H9 (cell line): ENCODE results near the gene TMEM106B. TPM values are rescaled to one million over a fixed set of nuclear protein-coding genes. Genes with fewer than 3 reads are reported as not detected.

Experiments
- DNase-seq: peaks from one replicate; pipeline ENCODE4 v3.0.0-alpha.2; 2017
- H2AFZ ChIP-seq: one replicate; pipeline ENCODE4 v1.6.1; 2013; ENCODE audit warnings: mild to moderate bottlenecking, low read length, control low read depth, moderate library complexity
- H2AK5ac ChIP-seq: 2 replicates; pipeline ENCODE4 v1.6.1; 2013; ENCODE audit warnings: low read length, control low read depth, mixed read lengths; ENCODE audit not compliant: insufficient read length
- H2BK120ac ChIP-seq: one replicate; pipeline ENCODE4 v1.6.1; 2013; ENCODE audit warnings: low read depth, mild to moderate bottlenecking, low read length, control low read depth, inconsistent platforms; ENCODE audit not compliant: poor library complexity, severe bottlenecking
- H2BK12ac ChIP-seq: 2 replicates; pipeline ENCODE4 v1.6.1; 2013; ENCODE audit warnings: low read length, control low read depth, mixed read lengths, low read depth; ENCODE audit not compliant: insufficient read length
- H2BK15ac ChIP-seq: 2 replicates; pipeline ENCODE4 v1.6.1; 2013; ENCODE audit warnings: low read depth, low read length, control low read depth
- H2BK20ac ChIP-seq: one replicate; pipeline ENCODE4 v1.6.1; 2013; ENCODE audit warnings: low read depth, mild to moderate bottlenecking, low read length, control low read depth, inconsistent platforms; ENCODE audit not compliant: poor library complexity, severe bottlenecking
- H2BK5ac ChIP-seq: 2 replicates; pipeline ENCODE4 v1.6.1; 2013; ENCODE audit warnings: low read length, control low read depth, mixed read lengths; ENCODE audit not compliant: insufficient read length
- H3K14ac ChIP-seq: 2 replicates; pipeline ENCODE4 v1.6.1; 2013; ENCODE audit warnings: low read length, control low read depth; ENCODE audit not compliant: insufficient read depth
- H3K18ac ChIP-seq: 2 replicates; pipeline ENCODE4 v1.6.1; 2013; ENCODE audit warnings: low read depth, mild to moderate bottlenecking, mixed read lengths, low read length, control low read depth; ENCODE audit not compliant: insufficient read length
- H3K23ac ChIP-seq: 2 replicates; pipeline ENCODE4 v1.6.1; 2013; ENCODE audit warnings: low read length, control low read depth, mixed read lengths, low read depth; ENCODE audit not compliant: insufficient read length
- H3K23me2 ChIP-seq: 2 replicates; pipeline ENCODE4 v1.6.1; 2013; ENCODE audit warnings: low read depth, mild to moderate bottlenecking, mixed read lengths, low read length, control low read depth; ENCODE audit not compliant: insufficient read length, poor library complexity, severe bottlenecking
- H3K27ac ChIP-seq: 2 replicates; pipeline ENCODE4 v1.5.1; 2013; ENCODE audit warnings: low read length, control low read depth, mixed read lengths, low read depth; ENCODE audit not compliant: insufficient read length
- H3K27me3 ChIP-seq: 2 replicates; pipeline ENCODE4 v1.6.1; 2013; ENCODE audit warnings: low read length, control low read depth, inconsistent platforms; ENCODE audit not compliant: insufficient read depth
- H3K4ac ChIP-seq: 2 replicates; pipeline ENCODE4 v1.6.1; 2013; ENCODE audit warnings: low read depth, mild to moderate bottlenecking, control low read depth, inconsistent platforms, low read length, moderate library complexity
- H3K4me1 ChIP-seq: 2 replicates; pipeline ENCODE4 v1.6.1; 2013; ENCODE audit warnings: low read length, control low read depth, inconsistent platforms; ENCODE audit not compliant: insufficient read depth
- H3K4me2 ChIP-seq: 2 replicates; pipeline ENCODE4 v1.6.1; 2013; ENCODE audit warnings: low read length, control low read depth, mixed read lengths; ENCODE audit not compliant: insufficient read length, insufficient read depth
- H3K56ac ChIP-seq: 2 replicates; pipeline ENCODE4 v1.6.1; 2013; ENCODE audit warnings: low read depth, mild to moderate bottlenecking, mixed read lengths, low read length, control low read depth; ENCODE audit not compliant: insufficient read length
- H3K79me1 ChIP-seq: 2 replicates; pipeline ENCODE4 v1.6.1; 2013; ENCODE audit warnings: low read depth, mild to moderate bottlenecking, moderate library complexity, low read length, control low read depth, inconsistent platforms; ENCODE audit not compliant: insufficient read depth, poor library complexity, severe bottlenecking
- H3K79me2 ChIP-seq: 2 replicates; pipeline ENCODE4 v1.6.1; 2013; ENCODE audit warnings: low read length, control low read depth, inconsistent platforms; ENCODE audit not compliant: insufficient read depth
- H3K9ac ChIP-seq: 2 replicates; pipeline ENCODE4 v1.6.1; 2013; ENCODE audit warnings: low read length, control low read depth, mixed read lengths; ENCODE audit not compliant: insufficient read length; ENCODE audit errors: extremely low read depth
- H3K9me3 ChIP-seq: one replicate; pipeline ENCODE4 v1.6.1; 2013; ENCODE audit warnings: low read depth, low read length, inconsistent platforms; ENCODE audit not compliant: control insufficient read depth
- H3T11ph ChIP-seq: one replicate; pipeline ENCODE4 v1.6.1; 2013; ENCODE audit warnings: mild to moderate bottlenecking, low read length, control low read depth, inconsistent platforms
- H4K20me1 ChIP-seq: one replicate; pipeline ENCODE4 v1.6.1; 2013; ENCODE audit not compliant: control insufficient read depth, insufficient read length, insufficient read depth
- H4K5ac ChIP-seq: 2 replicates; pipeline ENCODE4 v1.6.1; 2013; ENCODE audit warnings: low read depth, mild to moderate bottlenecking, mixed read lengths, low read length, control low read depth; ENCODE audit not compliant: insufficient read length
- H4K8ac ChIP-seq: replicated peaks from 2 replicates; pipeline ENCODE4 v1.6.1; 2013; ENCODE audit warnings: low read length, control low read depth, mixed read lengths, low read depth; ENCODE audit not compliant: insufficient read length
- H4K91ac ChIP-seq: 2 replicates; pipeline ENCODE4 v1.6.1; 2013; ENCODE audit warnings: low read depth, mild to moderate bottlenecking, moderate library complexity, mixed read lengths, low read length, control low read depth; ENCODE audit not compliant: insufficient read length
- H3K27ac Mint-ChIP-seq, 3 experiments: 2 replicates in 2 of 3; 3 replicates in 1 of 3; pipeline ENCODE4 v1.8.0; 2020 to 2021; ENCODE audit warnings: mixed read lengths in 3 of 3, mild to moderate bottlenecking in 1 of 3, moderate library complexity in 1 of 3
- H3K27me3 Mint-ChIP-seq: 2 replicates; pipeline ENCODE4 v1.8.0; 2021; ENCODE audit warnings: low read depth, mild to moderate bottlenecking, moderate library complexity, mixed read lengths
- H3K36me3 Mint-ChIP-seq, 3 experiments: 2 replicates in 2 of 3; 3 replicates in 1 of 3; pipeline ENCODE4 v1.8.0; 2020 to 2021; ENCODE audit warnings: low read depth in 3 of 3, mixed read lengths in 3 of 3; ENCODE audit not compliant: insufficient read depth in 1 of 3
- H3K4me1 Mint-ChIP-seq, 2 experiments: 2 replicates each; pipeline ENCODE4 v1.8.0; 2020; ENCODE audit warnings: mixed read lengths in 2 of 2
- H3K4me3 Mint-ChIP-seq, 2 experiments: 2 replicates in 1 of 2; 3 replicates in 1 of 2; pipeline ENCODE4 v1.8.0; 2020 to 2021; ENCODE audit warnings: mild to moderate bottlenecking in 2 of 2, mixed read lengths in 2 of 2, moderate library complexity in 1 of 2
- H3K9me3 Mint-ChIP-seq, 2 experiments: 2 replicates in 1 of 2; 3 replicates in 1 of 2; pipeline ENCODE4 v1.8.0; 2020; ENCODE audit warnings: mild to moderate bottlenecking in 2 of 2, mixed read lengths in 2 of 2, moderate library complexity in 1 of 2
- WGBS: extraction: QIAGEN DNeasy Blood & Tissue Kit; methylation state at CpG from one replicate; pipeline ENCODE4 v1.1.7; 2013; ENCODE audit warnings: missing lambda C conversion rate, low lambda C conversion rate, mixed read lengths; ENCODE audit not compliant: insufficient read length; ENCODE audit errors: extremely low coverage; 5-methylcytosine and 5-hydroxymethylcytosine counted together
- total RNA-seq: library from RNA; stranded (reverse); gene quantifications from 2 replicates; pipeline ENCODE4 v1.2.1, GENCODE V29; 2021
- TF ChIP-seq, protein P1 (sequence below): fragments of 200-600 bp; sonication (generic); conservative IDR thresholded peaks from 3 replicates; pipeline ENCODE4 v1.8.0; 2021; ENCODE audit warnings: antibody characterized with exemption, mild to moderate bottlenecking

TMEM106B gene
- total RNA-seq, 1 experiment from 2014 or later: 28.4 TPM

DNA sequence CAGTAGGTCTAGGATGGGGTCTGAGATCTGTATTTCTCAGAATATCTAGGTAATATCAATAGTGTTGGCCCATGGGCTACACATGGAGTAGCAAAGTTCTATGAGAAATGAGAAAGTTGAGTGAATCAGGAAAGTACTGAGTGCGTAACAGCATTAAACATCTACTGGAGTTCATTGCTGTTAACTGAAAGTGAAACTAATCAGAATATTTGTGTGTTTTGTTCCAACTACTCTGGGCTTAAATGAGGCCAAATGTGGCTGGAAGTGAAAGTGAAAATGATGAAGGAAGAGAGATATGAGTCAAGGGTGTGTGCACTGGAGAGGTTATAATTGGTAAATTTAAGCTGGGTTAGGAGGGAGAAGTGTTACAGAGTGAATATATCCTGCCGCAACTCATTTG lies 46.5 kb downstream of the TMEM106B start:
- Histone ChIP-seq H3K23ac (no peak overlapping the region), H4K5ac (no peak overlapping the region), H2BK20ac (no peak overlapping the region), H2BK120ac (no peak overlapping the region), H3K79me2 (no peaks in the 10 kb centered on the region), H3K9ac (no peak overlapping the region), H3K9me3 (no peaks in the 10 kb centered on the region), H4K8ac (no peak overlapping the region), H2AK5ac (no peak overlapping the region), H3K4me2 (no peak overlapping the region), H2AFZ (no peak overlapping the region), H2BK5ac (no peak overlapping the region), H3K4ac (no peak overlapping the region), H3K18ac (no peak overlapping the region), H2BK15ac (no peak overlapping the region), H3K4me1 (no peaks in the 10 kb centered on the region), H3K23me2 (no peaks in the 10 kb centered on the region), H3K79me1 (no peaks in the 10 kb centered on the region), H3K27ac (no peak overlapping the region), H3K27me3 (no peaks in the 10 kb centered on the region), H4K91ac (no peak overlapping the region), H3T11ph (no peak overlapping the region), H2BK12ac (no peak overlapping the region), H4K20me1 (no peaks in the 10 kb centered on the region), H3K14ac (no peak overlapping the region), H3K56ac (no peak overlapping the region)
- no peak for DNase-seq
- Mint-ChIP-seq H3K27ac (no peak overlapping the region), H3K4me3 (no peak overlapping the region), H3K27me3 (no peaks in the 10 kb centered on the region), H3K36me3 (peaks cover 0 to 2% (median under 1%) of the 10 kb centered on the region in 3 experiments; a peak in 4 of 7 replicates), H3K4me1 (no peaks in the 10 kb centered on the region), H3K9me3 (peaks cover 4 to 8% of the 10 kb centered on the region in 2 experiments; a peak in 2 of 5 replicates)
- TF ChIP-seq, protein P1, sequence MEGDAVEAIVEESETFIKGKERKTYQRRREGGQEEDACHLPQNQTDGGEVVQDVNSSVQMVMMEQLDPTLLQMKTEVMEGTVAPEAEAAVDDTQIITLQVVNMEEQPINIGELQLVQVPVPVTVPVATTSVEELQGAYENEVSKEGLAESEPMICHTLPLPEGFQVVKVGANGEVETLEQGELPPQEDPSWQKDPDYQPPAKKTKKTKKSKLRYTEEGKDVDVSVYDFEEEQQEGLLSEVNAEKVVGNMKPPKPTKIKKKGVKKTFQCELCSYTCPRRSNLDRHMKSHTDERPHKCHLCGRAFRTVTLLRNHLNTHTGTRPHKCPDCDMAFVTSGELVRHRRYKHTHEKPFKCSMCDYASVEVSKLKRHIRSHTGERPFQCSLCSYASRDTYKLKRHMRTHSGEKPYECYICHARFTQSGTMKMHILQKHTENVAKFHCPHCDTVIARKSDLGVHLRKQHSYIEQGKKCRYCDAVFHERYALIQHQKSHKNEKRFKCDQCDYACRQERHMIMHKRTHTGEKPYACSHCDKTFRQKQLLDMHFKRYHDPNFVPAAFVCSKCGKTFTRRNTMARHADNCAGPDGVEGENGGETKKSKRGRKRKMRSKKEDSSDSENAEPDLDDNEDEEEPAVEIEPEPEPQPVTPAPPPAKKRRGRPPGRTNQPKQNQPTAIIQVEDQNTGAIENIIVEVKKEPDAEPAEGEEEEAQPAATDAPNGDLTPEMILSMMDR: no peak
- WGBS: no CpG with 5 or more reads among the region's 2 CpGs
